SK-MEL-5 (cell line): ENCODE measurements around the gene SCN10A. TPM values are rescaled to one million over a fixed set of nuclear protein-coding genes. Genes with fewer than 3 reads are reported as not detected.

Source experiments
- DNase-seq: peaks from one replicate; pipeline ENCODE4 v3.0.0-alpha.2; 2016; ENCODE audit warnings: low read depth, low spot score
- in situ Hi-C: cut with HindIII; loops from 2 replicates; pipeline ENCODE4 v1.10.0; 2016; ENCODE audit warnings: low sequenced_read_pairs, high pct_unique_total_duplicates, low pct_unique_long_range_greater_than_20kb
- total RNA-seq: library from RNA; depleted of rRNA; stranded (reverse); fragments of >200 nt; shearing (Covaris generic); gene quantifications from 2 replicates; pipeline ENCODE4 v1.2.3, GENCODE V29; 2014

The SCN10A gene
- total RNA-seq, 1 experiment from 2014 or later = not detected

DNA sequence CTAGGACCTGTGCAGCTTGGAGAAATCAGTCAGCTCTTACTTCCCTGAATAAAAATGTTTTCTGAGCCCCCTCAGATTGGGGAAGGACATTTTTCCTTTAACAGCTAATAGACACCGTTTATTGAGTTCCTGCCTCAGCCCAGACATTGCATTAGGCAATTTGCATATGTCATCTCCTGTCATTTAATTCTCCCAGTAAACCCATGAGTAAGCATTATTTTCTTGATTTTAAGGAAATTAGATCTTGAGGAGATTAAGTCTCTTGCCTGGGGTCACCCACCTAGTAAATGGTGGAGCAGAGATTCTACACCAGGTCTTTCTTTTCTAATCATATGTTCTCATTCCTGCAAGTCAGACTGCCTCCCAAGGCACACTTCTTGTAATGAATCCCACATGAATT is 88.0 kb downstream of the SCN10A start:
- in situ Hi-C loops = no loop called here
- DNase-seq = no peak

DNA sequence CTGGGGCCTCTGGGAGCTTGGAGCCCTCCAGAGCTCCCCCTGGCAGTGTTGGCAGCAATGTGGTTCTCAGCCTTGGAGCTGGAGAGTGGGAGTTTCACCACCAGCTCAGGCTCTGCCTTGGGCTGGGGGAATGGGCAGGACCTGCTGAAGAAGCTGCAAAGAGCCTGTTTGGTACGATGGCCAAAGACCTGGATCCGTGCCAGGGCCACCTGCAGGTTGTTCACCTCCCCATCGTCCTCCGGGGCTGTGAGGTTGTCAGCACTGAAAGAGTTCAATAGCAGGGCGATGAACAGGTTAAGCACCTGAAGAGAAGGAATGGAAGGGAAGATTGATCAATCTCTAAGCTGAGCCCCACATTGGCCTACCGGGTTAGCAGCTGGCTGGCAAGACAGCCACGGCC is 89.3 kb downstream of the SCN10A start:
- no peak for DNase-seq
- in situ Hi-C loops = no loop called here

DNA sequence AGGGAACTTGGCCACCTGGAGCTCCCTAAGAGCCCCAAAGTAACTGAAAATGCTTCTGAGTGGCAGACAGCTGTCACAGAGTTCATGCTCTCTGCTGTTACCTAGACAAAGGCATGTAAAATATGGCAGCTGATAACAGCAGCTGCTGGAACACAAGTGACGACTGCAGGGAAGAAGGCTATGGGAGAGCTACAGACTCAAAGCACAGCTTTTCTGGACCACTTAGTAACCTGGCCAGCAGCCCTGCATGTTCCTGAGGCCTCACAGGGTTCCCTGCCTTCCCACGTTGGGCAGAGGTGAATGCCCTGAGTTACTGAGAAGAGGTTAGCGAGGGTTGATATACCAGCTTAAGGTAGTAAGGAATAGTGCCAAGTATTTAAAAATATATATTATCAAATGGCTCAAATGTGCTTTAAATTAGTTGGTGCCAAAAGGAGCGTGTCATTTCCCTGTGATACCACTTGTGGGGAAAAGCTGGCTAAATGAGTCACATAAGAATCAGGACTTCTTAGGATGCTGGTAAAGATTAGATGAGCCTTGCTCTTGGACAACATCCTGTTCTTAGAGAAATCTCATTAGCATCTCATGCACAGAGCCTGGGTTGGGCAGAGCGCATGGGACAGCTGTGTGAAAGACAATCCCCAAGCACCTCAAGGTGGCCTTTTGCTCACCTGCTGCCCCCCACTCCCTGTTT is 90.1 kb downstream of the SCN10A start:
- DNase-seq = no peak
- in situ Hi-C loops = no loop called here

DNA sequence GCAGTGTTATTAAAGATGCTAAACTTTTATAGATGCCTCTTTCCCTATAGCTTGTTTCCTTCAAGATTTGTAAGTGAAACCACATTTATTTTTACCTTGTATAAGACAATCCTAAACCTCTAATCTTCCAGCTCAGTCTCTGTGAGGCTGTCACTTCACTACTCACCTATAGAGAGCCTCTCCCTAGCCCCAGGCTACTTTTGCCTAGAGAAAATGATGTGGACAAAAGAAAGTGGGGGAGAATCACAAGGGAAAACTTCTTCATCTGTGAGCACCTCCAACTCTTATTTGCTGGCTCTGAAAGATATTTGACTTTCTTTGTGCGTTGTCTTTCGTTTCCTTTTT is 91.7 kb downstream of the SCN10A start:
- no peak for DNase-seq
- in situ Hi-C loops = no loop called here

DNA sequence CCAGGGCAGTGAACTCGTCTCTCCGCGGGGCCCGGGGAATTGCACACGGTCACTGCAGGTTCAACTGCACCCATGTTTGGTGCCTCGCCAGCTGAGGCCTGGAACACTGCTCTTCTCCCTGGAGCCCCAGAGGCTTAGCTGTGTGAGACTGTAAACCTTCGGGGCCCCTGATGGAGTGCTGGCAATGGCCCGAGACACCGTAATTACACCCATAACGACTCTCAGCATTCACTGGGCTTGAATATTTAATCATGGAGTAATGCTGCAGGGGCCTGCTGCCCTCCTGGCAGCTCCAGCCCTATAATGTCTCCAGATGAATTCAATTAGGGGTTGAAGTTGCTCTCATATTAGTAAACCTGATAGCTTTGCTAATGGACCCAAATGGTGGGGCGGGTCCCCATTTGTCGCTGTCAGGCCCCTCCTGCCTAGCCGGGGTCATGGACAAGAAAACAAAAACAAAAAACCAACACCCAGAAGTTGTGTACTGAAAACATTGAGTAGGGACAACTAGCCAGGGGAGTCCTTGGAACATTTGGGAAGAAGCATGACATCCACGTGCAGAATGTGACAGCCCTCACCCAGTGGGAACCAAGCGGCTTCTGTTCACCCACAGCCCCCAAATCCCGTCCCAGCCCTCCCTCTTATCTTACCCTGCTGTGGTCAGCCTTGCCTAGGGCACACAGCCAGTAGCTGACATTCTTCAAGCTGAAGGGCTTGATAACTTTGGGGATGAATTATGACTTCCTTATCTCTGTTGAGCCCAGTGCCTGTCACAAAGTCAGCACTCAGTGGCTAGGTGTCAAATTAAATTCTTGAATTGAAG is 92.2 kb downstream of the SCN10A start:
- in situ Hi-C loops = no loop called here
- DNase-seq = no peak

DNA sequence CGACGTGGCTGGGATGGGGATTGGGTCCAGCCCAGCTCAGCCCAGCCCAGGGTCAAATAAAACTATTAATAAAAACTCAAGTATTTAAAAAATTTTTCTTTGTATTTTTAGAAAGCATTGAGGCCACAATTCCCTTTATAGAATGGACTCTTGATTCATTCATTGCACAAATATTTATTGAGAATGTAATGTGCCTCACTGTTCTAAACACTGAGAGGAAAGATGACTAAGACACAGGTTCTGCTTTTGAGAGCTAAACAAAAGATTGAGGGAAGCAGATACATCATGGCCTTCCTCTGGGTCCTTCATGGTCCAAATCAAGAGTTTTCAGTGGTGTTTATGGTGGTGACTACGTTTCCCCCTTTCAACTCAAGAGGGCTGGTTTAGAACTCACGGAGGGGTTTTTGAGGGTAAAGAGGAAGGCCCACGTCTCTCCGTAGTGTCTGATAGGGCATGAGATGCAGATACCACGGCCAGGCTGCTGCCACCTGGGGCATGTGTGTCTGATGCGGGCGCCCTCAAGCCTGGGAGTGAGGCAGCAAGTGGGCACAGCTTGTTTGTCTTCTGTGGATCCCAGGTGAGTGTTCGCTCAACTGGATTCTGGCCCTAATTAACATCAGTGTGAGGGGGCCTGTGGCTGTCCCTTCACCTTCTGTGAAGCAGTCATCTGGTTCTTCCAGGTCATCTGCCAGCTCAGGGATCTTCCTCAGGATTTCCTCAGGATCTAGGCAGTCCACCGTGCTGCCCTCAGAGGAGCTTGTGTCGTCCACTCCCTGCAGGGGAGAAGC is 93.0 kb downstream of the SCN10A start:
- no peak for DNase-seq
- in situ Hi-C loops = no loop called here

DNA sequence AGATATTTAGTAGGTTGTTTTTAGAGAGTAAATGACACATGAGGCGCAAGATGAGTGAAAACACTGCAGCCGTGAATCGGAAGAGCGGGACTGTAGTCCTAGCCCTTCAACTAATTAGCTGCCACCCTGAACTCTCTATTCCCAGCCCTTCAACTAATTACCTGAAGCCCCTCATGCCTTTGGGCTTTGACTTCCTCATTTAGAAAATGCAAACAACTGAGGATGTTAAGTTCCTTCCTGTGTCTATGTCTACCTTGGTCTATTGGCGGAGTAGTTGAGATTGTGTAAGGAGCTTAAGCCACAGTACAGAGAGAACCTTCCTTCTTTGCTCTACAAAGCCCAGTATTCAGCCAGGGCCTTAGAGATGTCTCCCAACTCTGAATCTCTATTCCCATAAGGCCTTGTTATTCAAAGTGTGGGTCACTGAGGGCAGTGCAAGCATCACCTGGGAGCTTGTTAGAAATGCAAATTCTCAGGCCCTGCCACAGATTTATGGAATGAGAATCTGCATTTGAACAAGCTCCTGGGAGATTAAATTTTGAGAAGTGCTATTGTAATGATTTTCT is 94.7 kb downstream of the SCN10A start:
- in situ Hi-C loops = no loop called here
- no peak for DNase-seq

DNA sequence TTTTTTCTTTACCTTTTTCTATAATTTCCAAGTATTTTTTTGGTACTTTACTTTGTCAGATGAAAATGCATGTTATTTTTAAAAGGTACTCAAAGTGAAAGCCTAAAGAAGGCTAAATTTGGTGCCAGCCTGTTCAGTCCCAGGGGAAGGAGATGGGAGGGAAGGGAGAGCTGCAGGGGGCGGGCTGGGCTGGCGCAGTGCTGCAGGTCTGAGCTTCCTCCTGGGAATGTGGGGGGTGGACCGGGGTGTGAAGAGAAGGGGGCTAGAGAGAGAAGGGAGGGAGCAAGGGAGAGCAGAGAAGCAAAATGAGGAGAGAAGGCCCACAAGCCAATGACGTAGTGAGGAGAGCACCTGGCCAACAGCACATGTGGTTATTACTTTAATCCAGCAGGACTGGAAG is 95.6 kb downstream of the SCN10A start:
- in situ Hi-C loops = no loop called here
- DNase-seq = no peak

DNA sequence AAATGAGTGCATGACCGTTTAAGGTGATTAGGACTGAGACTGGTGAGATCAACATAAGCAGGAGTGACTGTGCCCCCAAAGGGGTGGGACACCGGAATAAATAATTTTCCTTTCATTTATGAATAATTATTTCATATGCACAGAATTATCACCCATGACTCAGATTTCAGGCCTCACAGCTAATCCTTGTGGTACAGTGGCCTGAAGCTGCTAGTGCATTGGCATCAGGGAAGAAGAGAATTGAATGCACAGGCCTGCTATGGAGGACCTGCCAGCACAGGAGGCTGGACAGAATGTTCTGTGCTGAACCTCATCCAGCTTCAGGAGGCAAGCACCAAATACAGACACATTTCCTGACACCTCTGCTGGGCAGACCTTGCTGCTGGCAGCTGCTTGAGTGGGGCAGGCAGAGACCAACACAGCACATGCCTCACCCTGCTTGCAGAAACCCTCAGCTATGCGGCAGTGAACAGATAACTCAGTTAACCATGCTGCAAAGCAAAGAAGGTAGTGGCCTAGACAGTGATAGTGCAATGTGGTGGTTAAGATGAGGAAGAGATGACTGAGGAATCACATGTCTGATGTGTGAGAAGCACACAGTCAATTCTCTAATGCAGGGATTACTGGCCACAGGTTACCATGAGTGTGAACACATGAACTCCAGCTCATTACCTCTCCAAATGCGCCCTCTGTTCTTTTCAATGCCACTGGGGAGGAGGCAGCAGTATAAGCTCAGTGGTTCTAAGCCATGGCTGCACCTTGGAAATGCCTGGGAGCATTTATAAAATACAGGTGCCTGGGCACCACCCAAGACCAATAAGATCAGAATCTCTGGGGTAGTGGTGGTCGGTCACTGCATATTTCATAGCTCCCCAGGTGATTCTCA is 98.4 kb downstream of the SCN10A start:
- in situ Hi-C loops = no loop called here

DNA sequence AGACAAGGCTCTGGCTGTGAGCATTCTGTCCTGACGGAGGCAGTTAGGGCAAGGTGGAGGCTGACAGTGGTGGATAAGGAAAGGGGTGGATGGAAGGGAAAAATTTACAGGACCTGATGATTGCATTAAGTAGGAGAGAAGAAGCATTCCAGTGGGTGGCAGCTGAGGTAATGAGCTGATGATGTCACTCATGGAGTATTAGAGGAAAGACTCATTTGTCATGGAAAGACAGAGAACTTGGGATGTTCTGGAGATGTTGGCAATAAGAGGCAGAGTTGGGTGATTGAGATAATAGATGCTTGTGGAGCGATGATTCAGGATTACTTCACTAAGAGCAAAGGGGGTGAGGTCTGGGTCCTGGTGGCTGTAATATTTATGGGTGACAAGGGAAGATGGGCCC is 102.9 kb downstream of the SCN10A start:
- no peak for DNase-seq
- in situ Hi-C loops = no loop called here

More for the DNA sequence above, 98.4 kb downstream of the SCN10A start:
- no peak for DNase-seq

DNA sequence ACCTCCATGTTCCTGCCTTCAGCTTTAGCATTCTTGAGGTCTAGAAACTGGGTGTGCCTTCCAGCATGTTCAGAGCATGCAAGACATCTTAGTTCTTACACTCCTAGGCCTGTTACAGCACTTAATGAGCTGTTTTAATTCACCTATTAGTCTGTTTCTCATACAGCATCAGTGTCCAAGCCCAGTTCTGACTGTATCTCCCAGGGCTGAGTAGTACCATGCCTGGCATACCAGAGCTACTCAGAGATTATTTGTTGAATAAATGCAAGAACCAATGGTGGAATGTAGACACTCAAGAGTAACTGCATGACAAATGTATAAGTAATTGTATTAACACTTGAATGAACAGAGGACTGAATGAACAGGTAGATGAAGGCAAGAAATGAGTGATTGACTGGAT is 104.7 kb downstream of the SCN10A start:
- in situ Hi-C loops = no loop called here
- DNase-seq = no peak

DNA sequence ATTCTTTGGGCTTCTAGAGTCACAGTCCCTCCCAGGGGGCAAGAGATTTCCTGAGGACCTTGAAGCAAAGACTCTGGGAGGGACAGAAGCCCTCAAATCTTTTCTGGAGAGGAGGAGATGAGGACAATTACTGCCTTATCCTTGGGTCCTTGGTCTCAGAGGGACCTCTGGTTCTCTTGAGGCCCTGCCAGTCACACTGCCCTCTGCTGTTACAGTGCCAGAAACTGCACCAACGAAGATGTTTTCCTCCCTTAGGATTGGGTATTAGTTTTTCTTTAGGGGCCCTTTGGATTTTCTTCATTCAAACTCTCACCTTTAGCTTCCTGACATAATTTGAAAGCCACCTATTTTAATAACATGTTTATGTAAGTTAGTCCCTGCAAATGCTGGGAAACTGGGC is 108.3 kb downstream of the SCN10A start:
- in situ Hi-C loops = no loop called here
- DNase-seq = peak; percentile 50

DNA sequence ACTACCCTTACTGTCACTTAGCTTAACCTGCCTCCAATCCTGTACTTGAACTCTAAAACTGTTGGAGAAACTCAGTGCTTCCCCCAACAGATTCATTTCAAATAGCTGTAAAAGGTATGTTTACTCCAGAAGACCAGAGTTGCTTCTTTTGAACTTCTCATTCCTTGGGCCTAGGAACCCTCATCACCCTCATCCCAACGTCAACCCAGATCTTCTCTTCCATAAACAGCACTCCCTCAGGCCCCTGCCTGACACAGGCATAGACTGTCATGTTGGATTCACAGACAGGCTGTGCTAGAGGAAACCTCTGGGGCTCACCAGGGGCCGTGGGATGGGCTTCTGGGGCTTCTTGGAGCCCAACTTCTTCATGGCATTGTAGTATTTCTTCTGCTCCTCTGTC is 109.1 kb downstream of the SCN10A start:
- in situ Hi-C loops = no loop called here
- no peak for DNase-seq

DNA sequence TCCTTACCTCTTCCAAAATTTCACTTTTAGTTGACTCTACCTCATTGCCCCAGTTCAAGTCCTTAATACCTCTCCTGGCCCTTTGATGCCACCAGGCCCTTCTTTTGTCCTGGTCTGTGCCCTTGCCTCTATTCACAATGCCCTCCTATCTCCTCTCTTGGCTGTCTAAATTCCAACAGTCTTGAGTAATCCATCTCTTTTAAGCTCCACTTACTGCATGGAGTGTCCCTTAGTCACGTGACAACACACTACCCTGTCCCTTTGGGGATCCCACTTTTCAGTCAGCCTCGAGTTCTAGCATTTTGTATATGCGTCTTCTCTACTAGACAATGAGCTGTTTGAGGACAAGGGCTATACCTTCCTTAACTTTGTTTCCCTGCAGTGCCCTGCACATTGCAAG is 113.8 kb downstream of the SCN10A start:
- DNase-seq = no peak
- in situ Hi-C loops = no loop called here

DNA sequence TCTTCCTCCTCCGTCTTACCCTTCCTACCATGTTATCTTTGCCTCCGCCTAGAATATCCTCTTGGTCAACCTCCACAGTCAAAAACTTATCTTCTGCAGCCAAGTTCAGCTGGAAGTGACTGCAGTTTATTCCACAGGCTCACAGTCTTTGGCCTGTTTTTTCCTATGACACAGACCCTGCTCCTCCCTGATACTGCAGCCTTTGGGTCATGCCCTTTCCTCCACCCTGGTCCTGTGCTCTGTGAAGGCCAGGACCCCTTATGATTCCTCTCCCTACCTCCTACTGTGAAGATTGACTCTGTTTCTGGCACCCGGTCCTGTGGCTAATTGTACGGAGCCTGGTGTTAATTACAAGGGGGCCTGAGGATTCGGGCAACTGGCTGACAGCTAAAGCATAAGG is 117.3 kb downstream of the SCN10A start:
- in situ Hi-C loops = no loop called here
- DNase-seq = no peak

DNA sequence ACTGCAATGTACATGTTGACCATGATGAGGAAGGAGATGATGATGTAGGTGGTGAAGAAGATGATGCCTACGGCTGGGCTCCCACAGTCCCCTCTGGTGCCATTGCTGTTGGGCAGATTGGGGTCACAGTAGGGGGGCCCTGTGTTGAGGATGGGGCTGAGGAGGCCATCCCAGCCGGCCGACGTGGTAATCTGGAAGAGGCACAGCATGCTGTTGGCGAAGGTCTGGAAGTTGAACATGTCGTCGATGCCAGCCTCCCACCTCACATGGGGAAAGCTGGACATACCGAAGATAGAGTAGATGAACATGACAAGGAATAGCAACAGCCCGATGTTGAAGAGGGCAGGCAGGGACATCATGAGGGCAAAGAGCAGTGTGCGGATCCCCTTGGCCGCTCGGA is 118.0 kb downstream of the SCN10A start:
- DNase-seq = no peak
- in situ Hi-C loops = no loop called here

DNA sequence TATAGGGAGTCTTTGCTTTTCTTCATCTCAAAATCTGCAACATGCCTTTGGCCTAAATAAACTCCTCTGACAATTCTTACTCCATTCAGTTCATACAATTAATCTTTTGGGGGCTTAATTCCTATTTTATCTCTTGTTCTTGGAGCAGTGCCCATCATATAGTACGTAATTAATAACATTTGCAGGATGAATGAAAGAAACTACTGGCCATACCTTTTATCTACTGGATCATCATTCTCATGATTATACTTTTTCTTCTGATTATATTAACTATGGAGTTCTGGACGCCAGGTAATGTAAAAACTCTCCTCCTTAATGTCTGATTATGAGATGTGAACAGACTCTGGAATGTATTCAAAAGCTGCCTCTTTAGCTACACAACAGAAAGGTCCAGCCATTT is 120.0 kb downstream of the SCN10A start:
- no peak for DNase-seq
- in situ Hi-C loops = no loop called here
